Gastrocnemius medialis (tissue), 4 donors: ENCODE results near the gene RRAD.

Experiments used
- CTCF ChIP-seq, 5 experiments: fragments of 450-650 bp in 3 of 5; fragments of 200-600 bp in 2 of 5; sonication (generic) in 2 of 5; IDR thresholded peaks in 4 of 5; conservative IDR thresholded peaks in 1 of 5; 1 replicate in 4 of 5; 2 replicates in 1 of 5; pipeline ENCODE4 v1.5.1; 2016 to 2019; ENCODE audit warnings: antibody characterized with exemption in 5 of 5, mild to moderate bottlenecking in 3 of 5, moderate library complexity in 3 of 5
- POLR2A ChIP-seq, 2 donors: fragments of 450-650 bp; IDR thresholded peaks; one replicate each; pipeline ENCODE4 v1.6.1; 2017; ENCODE audit warnings: antibody characterized with exemption in 2 of 2, mild to moderate bottlenecking in 2 of 2, moderate library complexity in 2 of 2

DNA sequence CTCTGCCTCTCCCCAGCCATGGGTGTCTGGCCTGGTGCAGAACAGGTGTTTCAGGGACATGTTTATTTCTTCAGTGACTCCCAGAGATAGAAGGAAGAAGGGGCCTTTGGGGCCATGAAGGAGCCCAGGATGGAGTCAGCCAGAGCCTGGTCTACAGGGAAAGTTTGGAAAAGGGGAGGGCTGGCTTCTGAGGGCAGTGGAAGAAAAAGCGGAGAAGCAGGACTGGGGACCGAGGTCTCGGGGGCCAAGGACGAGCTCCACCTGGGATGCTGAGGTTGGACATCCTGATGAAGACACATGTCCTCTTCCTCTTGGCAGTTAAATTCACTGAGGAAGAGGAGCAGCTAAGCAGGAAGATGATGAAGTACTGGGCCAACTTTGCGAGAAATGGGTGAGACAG is 17.6 kb upstream of the RRAD start:
- TF ChIP-seq CTCF (IDR thresholded peaks at IDR 0.05 in 4 of 5, conservative IDR thresholded peaks at IDR 0.05 in 1 of 5) = no peak
- no peak for TF ChIP-seq POLR2A (IDR thresholded peaks at IDR 0.05)
